LoVo (cell line): Measurements from ENCODE around the gene GRM1.

Experiments
- DNase-seq: peaks from one replicate; pipeline ENCODE4 v3.0.0-alpha.2; 2016; ENCODE audit warnings: low spot score

GRM1 gene

DNA sequence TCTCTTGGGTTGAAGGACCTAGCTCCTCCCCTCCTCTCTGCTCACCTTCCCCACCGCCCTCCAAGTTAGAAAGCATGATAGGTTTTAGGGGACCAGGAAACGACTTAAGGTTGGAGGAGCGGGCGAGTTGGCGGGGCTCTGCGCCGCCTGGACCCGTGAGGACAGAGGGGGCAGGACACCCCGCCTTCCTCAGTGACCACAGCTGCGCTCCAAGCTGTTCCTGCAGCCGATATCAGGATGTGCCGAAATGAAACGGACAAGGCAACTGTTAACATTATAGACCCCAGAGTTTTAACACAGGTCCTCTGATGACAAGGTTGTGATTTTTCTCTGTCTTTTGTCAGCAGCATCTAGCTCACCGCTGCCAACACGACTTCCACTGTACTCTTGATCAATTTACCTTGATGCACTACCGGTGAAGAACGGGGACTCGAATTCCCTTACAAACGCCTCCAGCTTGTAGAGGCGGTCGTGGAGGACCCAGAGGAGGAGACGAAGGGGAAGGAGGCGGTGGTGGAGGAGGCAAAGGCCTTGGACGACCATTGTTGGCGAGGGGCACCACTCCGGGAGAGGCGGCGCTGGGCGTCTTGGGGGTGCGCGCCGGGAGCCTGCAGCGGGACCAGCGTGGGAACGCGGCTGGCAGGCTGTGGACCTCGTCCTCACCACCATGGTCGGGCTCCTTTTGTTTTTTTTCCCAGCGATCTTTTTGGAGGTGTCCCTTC, at the start of gene GRM1:
GRM1 (plus strand) TSS at position 212 of the 722 bp plus-strand sequence; CDS start at position 668, 456 bp downstream.
- no peak for DNase-seq

- DNase-seq = no peak
Measured at GRCh38 chr6:146009338-146009737, 19.5 kb upstream of the GRM1 start.

DNA sequence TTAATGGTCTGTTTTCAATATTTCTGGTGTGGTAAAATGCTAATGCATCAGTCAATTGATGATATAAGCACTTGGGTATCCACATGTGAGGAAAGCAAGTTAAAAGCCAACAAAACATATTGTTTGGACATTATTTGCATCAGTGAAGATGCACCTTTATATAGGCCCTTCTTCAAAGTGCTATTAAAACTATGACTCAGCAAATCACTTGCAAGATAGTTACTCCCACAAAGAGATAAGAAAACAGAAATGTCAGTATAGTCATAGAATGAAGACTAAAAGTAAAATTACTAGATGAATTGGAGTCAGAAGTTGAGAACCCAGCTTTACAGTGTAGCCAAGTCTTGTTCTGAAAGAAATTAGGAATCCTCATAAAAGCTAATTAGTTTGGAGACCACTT, 14.6 kb upstream of the GRM1 start:
- no peak for DNase-seq

DNA sequence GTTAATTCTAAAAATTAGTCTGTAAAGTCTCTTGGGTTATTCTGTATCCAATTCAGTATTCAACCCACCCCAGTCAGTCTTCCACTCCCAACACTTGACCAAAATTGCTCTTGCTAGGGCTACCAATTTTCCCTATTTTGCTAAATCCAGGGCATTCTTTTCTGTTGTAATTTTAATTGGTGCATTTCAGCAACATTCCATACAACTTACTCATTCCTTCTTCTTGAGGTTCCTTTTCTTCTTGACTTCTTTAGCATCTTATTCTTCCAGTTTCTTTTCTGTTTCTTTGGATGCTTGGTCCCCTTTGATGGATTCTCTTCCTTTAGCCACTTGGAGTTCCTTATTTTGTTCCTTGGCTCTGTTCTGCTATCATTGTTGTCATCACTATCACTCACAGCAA, 11.2 kb upstream of the GRM1 start:
- no peak for DNase-seq

DNA sequence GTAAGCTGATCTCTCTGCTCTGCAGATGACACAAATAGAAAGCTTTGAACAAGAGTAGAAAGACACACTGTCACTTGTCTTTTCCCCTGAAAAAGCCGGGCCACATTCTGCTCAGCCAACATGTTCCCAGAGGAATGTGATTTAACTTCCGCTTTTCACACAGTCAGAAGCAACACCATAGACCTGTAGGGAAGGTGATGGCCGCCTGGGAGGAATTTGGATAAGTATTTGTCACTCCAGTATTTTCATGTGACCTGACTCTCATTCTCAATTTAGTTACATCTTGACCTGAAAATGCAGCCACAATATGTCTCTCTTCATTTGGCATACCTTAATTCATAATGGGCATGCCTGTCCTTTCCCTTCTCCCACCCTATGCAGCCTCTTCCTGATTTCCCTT, 2.0 kb upstream of the GRM1 start:
- DNase-seq = no peak

DNA sequence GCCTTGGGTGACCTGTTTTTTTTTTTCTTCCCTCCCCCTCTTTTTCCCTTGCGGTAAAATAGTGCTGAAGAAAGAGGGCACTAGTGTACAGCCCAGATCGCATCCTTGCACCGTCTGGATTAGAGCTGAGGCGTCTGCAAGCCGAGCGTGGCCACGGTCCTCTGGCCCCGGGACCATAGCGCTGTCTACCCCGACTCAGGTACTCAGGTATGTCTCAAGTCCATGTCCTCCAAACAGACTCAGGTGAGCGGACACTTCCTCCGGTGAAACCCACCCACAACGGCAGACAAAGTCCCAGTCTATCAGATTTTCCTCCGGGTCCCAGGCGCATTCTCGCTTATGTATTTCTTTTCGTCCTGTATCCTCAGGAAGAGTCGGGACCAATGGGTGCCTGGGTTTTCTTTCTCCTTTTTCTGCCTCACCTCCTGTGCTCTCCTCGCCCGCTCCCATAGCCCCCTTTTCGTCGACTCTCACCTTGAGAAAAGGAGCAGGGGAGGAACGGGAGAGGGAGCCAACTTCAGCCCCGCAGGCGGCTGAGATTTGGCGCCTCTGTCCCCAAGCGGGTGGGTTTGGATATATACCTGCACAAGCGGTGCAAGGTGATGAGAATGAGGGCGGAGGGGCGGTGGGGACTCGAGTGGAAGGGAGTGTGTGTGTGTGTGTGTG, 1.1 kb upstream of the GRM1 start:
- DNase-seq = no peak

GRCh38 chr6:146028252-146028795, 538 bp upstream of the GRM1 start:
- DNase-seq = peak; percentile 50

DNA sequence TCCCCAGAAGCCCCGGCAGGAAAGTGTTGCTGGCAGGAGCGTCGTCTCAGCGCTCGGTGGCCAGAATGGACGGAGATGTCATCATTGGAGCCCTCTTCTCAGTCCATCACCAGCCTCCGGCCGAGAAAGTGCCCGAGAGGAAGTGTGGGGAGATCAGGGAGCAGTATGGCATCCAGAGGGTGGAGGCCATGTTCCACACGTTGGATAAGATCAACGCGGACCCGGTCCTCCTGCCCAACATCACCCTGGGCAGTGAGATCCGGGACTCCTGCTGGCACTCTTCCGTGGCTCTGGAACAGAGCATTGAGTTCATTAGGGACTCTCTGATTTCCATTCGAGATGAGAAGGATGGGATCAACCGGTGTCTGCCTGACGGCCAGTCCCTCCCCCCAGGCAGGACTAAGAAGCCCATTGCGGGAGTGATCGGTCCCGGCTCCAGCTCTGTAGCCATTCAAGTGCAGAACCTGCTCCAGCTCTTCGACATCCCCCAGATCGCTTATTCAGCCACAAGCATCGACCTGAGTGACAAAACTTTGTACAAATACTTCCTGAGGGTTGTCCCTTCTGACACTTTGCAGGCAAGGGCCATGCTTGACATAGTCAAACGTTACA, 817 bp downstream of the GRM1 start:
- no peak for DNase-seq

DNA sequence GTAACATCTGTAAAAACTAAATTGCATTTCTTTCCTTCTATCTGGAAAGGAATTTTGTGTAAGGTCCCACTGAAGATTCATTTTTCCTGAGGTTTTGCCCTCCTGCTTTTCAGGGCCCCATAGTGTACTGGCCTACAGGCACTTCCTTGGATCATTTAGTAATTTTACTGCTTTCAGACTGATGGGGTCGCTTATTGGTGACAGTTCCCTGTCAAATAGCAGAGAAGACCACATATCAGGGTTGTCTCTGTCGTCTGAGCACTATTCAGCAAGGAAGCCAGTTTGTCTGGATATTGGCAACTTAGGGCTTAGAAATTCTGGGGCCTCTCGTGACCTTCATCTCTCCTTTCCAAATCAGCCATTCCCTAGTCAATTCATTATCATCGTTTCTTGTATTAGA, 3.5 kb downstream of the GRM1 start:
- DNase-seq = no peak

DNA sequence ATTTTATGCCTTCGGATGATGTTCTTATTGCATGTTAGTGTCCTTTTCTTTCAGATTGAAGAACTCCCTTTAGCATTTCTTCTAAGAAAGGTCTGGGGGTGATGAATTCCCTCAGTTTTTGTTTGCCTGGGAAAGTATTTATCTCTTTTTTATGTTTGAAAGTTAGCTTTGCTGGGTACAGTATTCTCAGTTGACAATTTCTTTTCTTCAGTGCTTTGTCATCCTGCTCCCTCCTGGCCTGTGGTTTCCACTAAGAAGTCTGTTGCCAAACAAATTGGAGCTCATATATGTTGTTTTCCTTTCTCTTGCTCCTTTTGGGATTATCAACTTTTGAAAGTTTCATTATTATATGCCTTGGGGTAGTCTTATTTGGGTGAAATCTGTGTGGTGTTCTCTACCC, 11.5 kb downstream of the GRM1 start:
- DNase-seq = no peak

DNA sequence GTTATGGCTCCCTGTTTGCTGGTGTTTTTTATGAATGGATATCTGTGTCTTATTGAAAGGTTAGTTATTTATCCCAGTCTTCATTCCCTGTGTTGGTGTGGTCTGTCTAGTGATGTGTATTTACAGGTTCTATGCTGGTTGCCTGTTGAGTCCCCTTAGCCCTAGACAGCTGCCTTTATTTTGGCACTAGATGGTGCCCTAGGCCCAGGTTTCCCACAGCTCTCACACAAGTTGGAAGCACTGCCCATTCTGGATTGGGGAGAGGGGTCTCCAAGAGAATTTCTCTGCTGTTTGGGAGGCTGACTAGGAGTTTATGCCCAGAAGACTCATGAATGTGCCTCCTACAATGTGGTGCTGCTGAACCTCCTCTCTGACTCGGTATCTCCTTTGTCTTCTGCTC, 12.4 kb downstream of the GRM1 start:
- peak; percentile 15 for DNase-seq

DNA sequence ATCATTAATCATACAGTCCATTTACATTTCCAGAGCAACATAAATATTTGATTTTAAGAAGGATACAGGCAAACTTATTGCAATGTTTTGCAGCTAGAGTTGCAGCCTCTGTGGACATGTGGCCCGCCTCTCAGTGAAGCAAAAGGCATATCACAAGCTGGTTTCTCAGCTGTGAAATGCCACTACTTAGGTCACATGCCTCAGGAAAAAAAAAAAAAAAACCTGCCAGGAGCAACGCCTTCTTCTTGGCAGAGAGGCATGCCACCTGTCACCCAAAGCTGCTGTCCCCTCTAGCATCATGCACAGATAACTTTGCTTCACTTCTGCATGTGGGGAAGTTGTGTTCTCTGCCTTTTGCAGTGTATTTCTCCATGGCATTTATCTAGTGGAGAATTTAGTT, 18.5 kb downstream of the GRM1 start:
- no peak for DNase-seq

DNA sequence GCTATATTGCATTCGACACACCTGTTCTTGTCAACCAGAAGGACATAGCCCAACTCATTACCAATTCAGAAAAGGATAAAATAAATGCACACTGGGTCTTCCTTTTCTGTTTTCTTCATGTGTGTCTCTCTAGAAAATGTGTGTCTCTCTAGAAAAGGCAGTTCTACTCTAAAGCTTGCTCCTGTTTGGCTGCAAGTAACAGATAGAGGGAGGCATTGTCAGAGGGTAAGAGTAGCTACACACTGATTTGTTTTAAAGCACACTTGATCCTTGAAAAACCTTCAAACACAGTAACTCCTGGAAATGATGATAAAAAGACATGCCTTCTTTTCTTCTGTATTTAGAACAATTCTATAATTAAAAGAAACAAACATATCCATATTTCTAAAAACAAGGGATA, 21.3 kb downstream of the GRM1 start:
- no peak for DNase-seq

DNA sequence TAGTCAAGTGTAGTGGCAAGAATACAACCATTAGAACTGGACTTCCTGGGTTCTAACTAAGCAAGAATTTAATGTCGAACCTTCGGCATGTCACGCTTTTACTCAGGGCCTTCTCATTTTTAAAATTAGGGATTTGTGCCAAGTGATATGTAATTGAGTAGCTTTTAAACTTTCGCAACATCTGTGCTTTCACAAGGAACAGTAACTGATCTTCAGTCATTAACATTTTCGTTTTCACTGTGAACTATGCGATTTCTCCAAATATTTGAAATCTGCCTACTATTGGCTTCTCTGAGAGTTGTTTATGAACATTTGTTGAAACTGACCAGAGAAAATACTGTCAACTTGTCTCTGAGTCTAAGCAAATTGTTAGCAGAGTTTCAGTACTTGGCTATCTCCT, 27.6 kb downstream of the GRM1 start:
- DNase-seq = no peak

- DNase-seq = no peak
Measured at GRCh38 chr6:146065690-146066089, 36.8 kb downstream of the GRM1 start.

DNA sequence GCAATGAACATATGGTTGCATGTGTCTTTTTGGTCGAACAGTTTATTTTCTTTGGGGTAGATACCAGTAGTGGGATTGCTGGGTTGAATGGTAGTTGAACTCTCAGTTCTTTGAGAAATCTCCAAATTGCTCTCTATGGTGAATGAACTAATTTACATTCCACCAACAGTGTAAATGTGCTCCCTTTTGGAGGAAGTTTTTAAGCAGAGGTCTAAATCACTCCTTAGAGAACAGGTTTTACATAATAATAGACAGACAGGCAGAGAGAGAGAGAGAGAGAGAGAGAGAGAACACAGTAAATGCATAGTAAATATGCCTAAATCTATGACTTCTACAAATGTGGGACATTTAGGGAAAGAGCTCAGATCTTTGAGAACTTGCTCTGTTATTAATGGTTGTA, 37.6 kb downstream of the GRM1 start:
- DNase-seq = no peak

DNA sequence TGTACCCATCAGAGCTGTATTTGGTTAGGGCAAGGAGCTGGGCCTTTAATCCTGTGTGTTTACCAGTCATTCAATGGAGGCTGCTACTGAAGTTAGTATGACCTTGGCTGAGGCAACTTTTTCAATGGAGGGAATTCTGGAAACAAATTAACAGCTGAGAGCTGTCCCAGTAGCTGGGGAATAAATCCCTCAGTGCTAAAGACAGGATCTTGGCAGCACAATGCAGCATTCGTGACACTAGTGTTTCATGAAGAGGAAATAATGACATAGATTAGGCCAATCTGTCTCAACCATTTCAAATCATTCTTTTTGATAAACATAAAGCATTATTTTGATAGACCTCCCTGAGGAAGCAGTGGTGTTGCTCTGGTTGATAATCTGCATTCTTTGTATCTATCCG, 42.9 kb downstream of the GRM1 start:
- no peak for DNase-seq

DNA sequence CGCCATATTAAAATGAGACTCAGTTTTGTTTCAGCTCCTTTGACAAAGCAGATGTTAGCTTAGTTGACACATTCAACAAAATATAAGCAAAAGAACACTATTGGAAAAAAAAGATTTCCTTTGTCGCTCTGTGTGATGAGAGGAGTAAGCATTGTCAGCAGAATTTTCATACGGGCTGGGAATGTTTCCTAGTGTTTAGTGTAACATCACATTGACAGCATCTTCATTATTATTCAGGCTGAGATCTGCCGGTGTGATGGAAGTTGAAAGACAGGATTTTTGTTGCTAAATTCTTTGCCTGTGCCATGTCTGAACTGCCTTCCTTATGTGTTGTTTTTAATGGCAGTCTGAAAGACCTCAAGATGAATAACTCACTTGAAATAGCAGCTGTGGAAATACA, 49.1 kb downstream of the GRM1 start:
- DNase-seq = no peak

GRCh38 chr6:146087386-146087785, 58.5 kb downstream of the GRM1 start:
- DNase-seq = no peak

DNA sequence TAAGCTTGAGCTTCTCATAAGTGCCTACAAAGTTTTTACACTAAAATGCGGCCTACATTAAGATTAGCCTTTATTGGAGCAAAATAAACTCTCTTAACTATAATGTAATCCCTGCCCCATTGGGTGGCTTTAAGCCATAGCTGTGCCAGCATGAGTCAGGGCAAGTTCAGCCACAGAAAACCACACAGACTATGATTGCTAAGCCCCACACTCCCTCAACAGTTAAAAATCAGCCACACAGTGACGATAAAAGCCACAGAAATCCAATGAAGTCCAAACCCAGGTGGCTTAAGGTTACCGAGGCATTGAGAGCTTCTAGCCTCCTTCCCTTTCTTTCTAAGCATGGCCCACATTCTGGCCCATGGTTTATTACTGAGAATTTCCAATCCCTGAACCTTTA, 61.6 kb downstream of the GRM1 start:
- DNase-seq = peak; percentile 2

DNA sequence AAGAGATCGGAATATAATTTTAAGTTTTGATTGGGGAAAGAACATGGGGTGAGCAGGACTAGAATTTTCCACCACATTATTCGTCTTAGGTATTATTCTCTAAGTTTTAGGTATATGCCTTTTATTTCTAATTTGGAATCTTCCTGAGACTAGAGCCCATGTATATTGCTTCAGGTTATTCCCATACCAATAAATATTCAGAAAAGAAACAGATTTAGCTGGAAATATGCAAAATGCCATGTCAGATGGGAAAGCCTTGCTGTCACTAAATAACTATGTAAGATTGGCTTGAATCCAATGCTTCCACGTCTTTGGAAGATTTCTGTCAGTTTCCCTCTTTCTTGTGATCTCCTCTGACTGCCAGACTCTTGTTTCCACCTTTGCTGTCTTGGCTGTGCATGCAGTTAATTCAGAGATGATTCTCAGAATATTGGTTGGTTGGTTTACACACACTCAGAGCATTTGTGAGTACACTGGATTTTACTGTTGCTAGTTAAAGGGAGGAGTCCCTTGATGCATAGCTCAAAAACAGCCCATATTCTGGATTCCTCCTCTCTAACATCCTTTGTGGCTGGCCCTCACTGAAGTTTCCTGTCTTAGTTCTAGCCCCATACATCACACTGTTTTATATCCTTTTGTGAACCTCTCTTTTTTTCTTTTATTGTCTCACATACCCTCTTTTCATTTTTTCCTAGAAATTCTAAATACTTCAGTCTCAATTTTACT, 64.3 kb downstream of the GRM1 start:
- DNase-seq = no peak

DNA sequence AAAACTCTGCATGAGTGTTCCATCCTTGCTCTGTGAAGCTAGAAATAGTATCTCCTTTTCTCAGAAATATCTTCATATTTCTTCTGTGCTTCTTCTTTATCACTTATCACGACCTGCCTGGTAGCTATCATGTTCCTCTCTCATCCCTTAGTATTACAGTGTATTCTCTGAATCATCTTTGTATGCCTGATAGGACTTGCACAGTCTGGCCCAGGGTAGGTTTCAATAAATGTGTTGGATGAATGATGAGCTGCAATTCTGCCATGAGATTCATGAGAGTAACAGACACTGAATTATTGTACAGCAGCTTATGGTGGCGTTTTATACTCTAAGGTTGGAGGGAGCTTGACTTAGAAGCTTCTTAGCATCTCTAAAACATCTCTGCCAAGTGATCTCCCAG, 66.6 kb downstream of the GRM1 start:
- DNase-seq = no peak

DNA sequence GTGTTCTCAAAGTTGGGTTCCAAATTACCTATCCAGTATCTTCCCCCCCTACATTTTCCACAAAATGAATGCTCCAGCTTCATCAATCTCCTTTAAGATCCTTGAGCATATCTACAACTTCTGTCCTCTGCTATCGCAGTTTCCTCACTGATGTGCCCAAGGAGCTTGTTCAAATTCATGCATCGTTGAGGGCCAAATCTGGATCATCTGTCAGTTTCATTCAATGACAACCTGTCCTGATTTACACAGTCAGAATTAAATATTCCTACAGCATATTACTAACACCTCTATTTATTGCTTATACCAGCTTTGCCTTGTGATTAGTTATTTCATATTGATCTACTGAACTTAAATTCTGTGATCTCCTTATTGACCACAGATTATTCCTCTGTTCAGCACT, 68.7 kb downstream of the GRM1 start:
- DNase-seq = no peak
